B cell (primary cell): ENCODE measurements around the gene PFKM. TPM values are rescaled to one million over a fixed set of nuclear protein-coding genes. Genes with fewer than 3 reads are reported as not detected.
"Not testable (repeated sequence)": the region's sequence is repeated elsewhere in the genome, so short reads cannot be mapped to it uniquely, and the experiment has no call there.

Experiments
- ATAC-seq: fragments of 200-7000 bp; cut with Tn5 transposase; one replicate; pipeline ENCODE4 v1.10.0; 2021; ENCODE audit warnings: low read depth, mild to moderate bottlenecking, moderate number of reproducible peaks, moderate library complexity
- CTCF ChIA-PET: fragments of 350-600 bp; sonication (Branson Sonifier 250); formaldehyde crosslinking; loops from one replicate; lab custom pipeline; 2021; ENCODE audit warnings: antibody characterized with exemption, inconsistent platforms; lab: Charles Lee
- POLR2A ChIA-PET: fragments of 350-600 bp; sonication (Branson Sonifier 250); formaldehyde crosslinking; loops from one replicate; lab custom pipeline; 2021; ENCODE audit warnings: antibody characterized with exemption; lab: Charles Lee
- DNase-seq: peaks from one replicate; pipeline ENCODE4 v3.0.0; 2013
- H2AFZ ChIP-seq: 2 replicates; pipeline ENCODE4 v1.6.1; 2012; ENCODE audit warnings: mild to moderate bottlenecking, low read depth, low read length; ENCODE audit not compliant: insufficient read depth, poor library complexity, severe bottlenecking
- H3K27ac ChIP-seq, 2 donors: 1 replicate in 1 of 2; 2 replicates in 1 of 2; pipeline ENCODE4 v1.5.1; 2012 to 2013; ENCODE audit warnings: low read length in 2 of 2, mild to moderate bottlenecking in 2 of 2, moderate library complexity in 1 of 2
- H3K27me3 ChIP-seq, 4 experiments: fragments of 200-600 bp in 1 of 4; sonication (generic) in 1 of 4; replicated peaks in 1 of 4; 1 replicate in 2 of 4; 2 replicates in 2 of 4; pipeline versions ENCODE4 v1.6.1 to v1.7.0; 2013 to 2016; ENCODE audit warnings: low read length in 3 of 4, mild to moderate bottlenecking in 2 of 4, mixed read lengths in 1 of 4, moderate library complexity in 1 of 4; ENCODE audit not compliant: insufficient read depth in 4 of 4, control insufficient read depth in 3 of 4; ENCODE audit errors: control extremely low read depth in 1 of 4
- H3K36me3 ChIP-seq, 2 experiments: replicated peaks in 1 of 2; 1 replicate in 1 of 2; 2 replicates in 1 of 2; pipeline versions ENCODE4 v1.6.1 to v1.7.1; 2013; ENCODE audit warnings: low read length in 1 of 2; ENCODE audit not compliant: insufficient read depth in 2 of 2, control insufficient read depth in 1 of 2; ENCODE audit errors: control extremely low read depth in 1 of 2, extremely low read depth in 1 of 2
- H3K4me1 ChIP-seq, 2 donors: fragments of 200-600 bp in 1 of 2; sonication (generic) in 1 of 2; 1 replicate in 1 of 2; 2 replicates in 1 of 2; pipeline versions ENCODE4 v1.5.1 to v1.6.1; 2013 to 2017; ENCODE audit warnings: low read length in 2 of 2; ENCODE audit not compliant: control insufficient read depth in 2 of 2, insufficient read depth in 2 of 2
- H3K4me2 ChIP-seq: replicated peaks from 2 replicates; pipeline ENCODE3; 2012; ENCODE audit warnings: mild to moderate bottlenecking, low read depth, low read length; ENCODE audit not compliant: poor library complexity, severe bottlenecking
- H3K4me3 ChIP-seq, 5 experiments: fragments of 200-600 bp in 1 of 5; sonication (generic) in 1 of 5; 1 replicate in 3 of 5; 2 replicates in 2 of 5; pipeline versions ENCODE4 v1.5.1 to v1.7.0; 2011 to 2016; ENCODE audit warnings: low read length in 4 of 5, mild to moderate bottlenecking in 4 of 5, low read depth in 2 of 5, control low read depth in 1 of 5, moderate library complexity in 1 of 5; ENCODE audit not compliant: insufficient read depth in 1 of 5; ENCODE audit errors: control extremely low read depth in 1 of 5, extremely low read depth in 1 of 5
- H3K79me2 ChIP-seq: fragments of 200-600 bp; sonication (generic); one replicate; pipeline ENCODE4 v1.6.0; 2016; ENCODE audit warnings: low read length; ENCODE audit not compliant: control insufficient read depth, insufficient read depth
- H3K9ac ChIP-seq: fragments of 200-600 bp; sonication (generic); 2 replicates; pipeline ENCODE4 v1.6.1; 2017; ENCODE audit warnings: mild to moderate bottlenecking, low read length, moderate library complexity
- H3K9me3 ChIP-seq, 3 donors: one replicate each; pipeline versions ENCODE4 v1.6.1 to v1.7.1; 2013; ENCODE audit warnings: low read length in 2 of 3; ENCODE audit not compliant: control insufficient read depth in 2 of 3, insufficient read depth in 1 of 3; ENCODE audit errors: control extremely low read depth in 1 of 3
- H4K20me1 ChIP-seq: 2 replicates; pipeline ENCODE4 v1.6.0; 2012; ENCODE audit warnings: mild to moderate bottlenecking, low read length; ENCODE audit not compliant: insufficient read depth, control insufficient read depth, poor library complexity, severe bottlenecking
- H3K27ac Mint-ChIP-seq: one replicate; pipeline ENCODE4 v1.8.0; 2021; ENCODE audit warnings: mixed read lengths
- H3K27me3 Mint-ChIP-seq: one replicate; pipeline ENCODE4 v1.8.0; 2021; ENCODE audit warnings: mixed read lengths
- H3K4me1 Mint-ChIP-seq: one replicate; pipeline ENCODE4 v1.8.0; 2021; ENCODE audit warnings: mixed read lengths
- H3K4me3 Mint-ChIP-seq: one replicate; pipeline ENCODE4 v1.8.0; 2021; ENCODE audit warnings: mixed read lengths
- H3K9me3 Mint-ChIP-seq: one replicate; pipeline ENCODE4 v1.8.0; 2022; ENCODE audit warnings: mixed read lengths; ENCODE audit not compliant: insufficient read depth
- CTCF ChIP-seq: fragments of 200-600 bp; IDR thresholded peaks from one replicate; pipeline ENCODE4 v1.8.0; 2022; ENCODE audit warnings: antibody characterized with exemption, mild to moderate bottlenecking
- EZH2 ChIP-seq: IDR thresholded peaks from 2 replicates; pipeline ENCODE4 v1.6.1; 2012; ENCODE audit warnings: borderline replicate concordance, low read depth, mild to moderate bottlenecking, moderate library complexity, low read length; ENCODE audit not compliant: insufficient read depth, poor library complexity, severe bottlenecking
- WGBS: methylation state at CpG from one replicate; pipeline ENCODE4 v1.1.5; 2013; ENCODE audit warnings: missing lambda C conversion rate; ENCODE audit not compliant: insufficient coverage; 5-methylcytosine and 5-hydroxymethylcytosine counted together
- intact Hi-C: fragments of 100-400 bp; cut with micrococcal nuclease; formaldehyde crosslinking; loops from one replicate; pipeline ENCODE4 v1.10.0; 2022
- polyA plus RNA-seq: library from polyadenylated mRNA; depleted of rRNA; stranded (reverse); fragments of >200 nt; gene quantifications from 2 replicates; pipeline ENCODE4 v1.2.3, GENCODE V29; 2012
- total RNA-seq, 2 donors: library from RNA; stranded (reverse); fragments of 120-200 nt in 1 of 2; gene quantifications; 1 replicate in 1 of 2; 2 replicates in 1 of 2; pipeline versions ENCODE4 v1.2.3 to v1.2.4, GENCODE V29; 2013 to 2022

PFKM gene
- total and polyA plus RNA-seq, 2 donors (not counting 1 experiment from before 2014, with no cell fraction given): 20.3 to 43.0 TPM

GRCh38 chr12:48109424-48109823 lies 9.7 kb upstream of the PFKM start:
- TF ChIP-seq CTCF (no peak), EZH2 (no peak)
- Mint-ChIP-seq H3K27me3 (no peaks in the 10 kb centered on the region), H3K9me3 (no peaks in the 10 kb centered on the region), H3K4me1 (peaks cover 24% of the 10 kb centered on the region), H3K4me3 (no peak overlapping the region), H3K27ac (no peak overlapping the region)
- Histone ChIP-seq H3K4me2 (no peak overlapping the region), H3K9me3 (peaks cover 0 to 2% (median 0%) of the 10 kb centered on the region in 3 donors), H3K27me3 (no peaks in the 10 kb centered on the region), H3K36me3 (no peaks in the 10 kb centered on the region), H3K4me1 (peaks cover 18% of the 10 kb centered on the region in 2 donors), H3K4me3 (no peak overlapping the region), H3K79me2 (peaks cover 40% of the 10 kb centered on the region), H4K20me1 (no peaks in the 10 kb centered on the region), H3K27ac (no peak overlapping the region), H3K9ac (no peak overlapping the region), H2AFZ (no peak overlapping the region)
- DNase-seq (no peak), ATAC-seq (no peak)
- CTCF ChIA-PET: no interaction called here
- intact Hi-C loops: loop anchor here (5.0 to 10.0 kb wide), 4 partner anchors 147 to 1635 kb away; partner anchors contain the start of genes HDAC7, RPAP3, TMBIM6 and TMEM106C
- POLR2A ChIA-PET: interaction anchor here (0.6 kb wide), 1 partner anchor 10 kb away, joined by 3 read pairs; the partner anchor contains the start of gene PFKM

- Histone ChIP-seq H4K20me1 (no peaks in the 10 kb centered on the region), H3K9ac (no peak overlapping the region), H3K27ac (no peak overlapping the region), H3K4me2 (no peak overlapping the region), H3K9me3 (peaks cover 0 to 3% (median 0%) of the 10 kb centered on the region in 3 donors), H3K79me2 (peaks cover 27% of the 10 kb centered on the region), H3K27me3 (no peaks in the 10 kb centered on the region), H3K4me1 (peaks cover 10 to 14% of the 10 kb centered on the region in 2 donors), H3K36me3 (no peaks in the 10 kb centered on the region), H3K4me3 (no peak overlapping the region), H2AFZ (no peak overlapping the region)
- intact Hi-C loops: no loop called here
- POLR2A ChIA-PET: no interaction called here
- WGBS: 100% methylated on average over 1 of the region's 1 CpG
- no peak overlapping the region for H3K27ac Mint-ChIP-seq
- DNase-seq (no peak), ATAC-seq (no peak)
- TF ChIP-seq EZH2 (no peak), CTCF (no peak)
- CTCF ChIA-PET: interaction anchor here (0.6 kb wide), 1 partner anchor 99 kb away, joined by 3 read pairs; no protein-coding TSS in a partner anchor
- H3K27me3 Mint-ChIP-seq: no peaks in the 10 kb centered on the region
- no peaks in the 10 kb centered on the region for H3K9me3 Mint-ChIP-seq
- no peak overlapping the region for H3K4me3 Mint-ChIP-seq
- peaks cover 16% of the 10 kb centered on the region for H3K4me1 Mint-ChIP-seq
Observed at GRCh38 chr12:48110691-48111311, 8.4 kb upstream of the PFKM start.

- H3K4me2 ChIP-seq, ATAC-seq, H3K9me3 Mint-ChIP-seq, POLR2A ChIA-PET, intact Hi-C loops, H3K9me3 ChIP-seq, H2AFZ ChIP-seq, H3K27me3 ChIP-seq, H3K27me3 Mint-ChIP-seq, CTCF ChIA-PET, H3K27ac Mint-ChIP-seq, H3K27ac ChIP-seq, H3K4me3 Mint-ChIP-seq, H4K20me1 ChIP-seq, H3K4me3 ChIP-seq, H3K9ac ChIP-seq, DNase-seq, H3K36me3 ChIP-seq: not testable (repeated sequence)
- H3K4me1 Mint-ChIP-seq: peaks cover 14% of the 10 kb centered on the region
- Histone ChIP-seq H3K79me2 (peaks cover 24% of the 10 kb centered on the region), H3K4me1 (peaks cover 10 to 13% of the 10 kb centered on the region in 2 donors)
- 99% methylated on average over 5 of the region's 5 CpGs for WGBS
Observed at GRCh38 chr12:48111312-48111693, 7.9 kb upstream of the PFKM start.
